ENCODE data around the gene GARIN5B.

GARIN5B gene

DNA sequence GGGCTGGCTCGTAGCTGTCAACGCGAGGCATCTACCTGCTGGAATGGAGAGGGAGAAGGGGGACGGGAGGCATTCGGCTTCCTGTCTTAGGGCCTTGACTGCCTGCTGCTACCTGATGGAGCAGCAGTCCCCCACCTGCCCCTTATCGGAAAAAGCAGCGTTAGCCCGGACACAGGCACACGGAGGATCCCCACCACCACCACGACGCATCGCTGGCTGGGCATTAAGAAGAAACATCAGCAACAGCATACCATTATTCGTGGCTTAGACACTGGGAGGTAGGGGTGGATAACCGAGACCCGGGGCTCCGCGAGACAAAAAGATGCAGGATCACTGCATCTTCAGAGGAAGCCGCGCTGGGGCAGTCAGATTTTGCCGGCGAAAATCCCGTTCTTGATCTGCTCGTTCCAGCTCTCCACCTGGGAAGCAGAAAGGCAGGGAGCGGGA, 9.7 kb downstream of the GARIN5B start:
- no peak for DNase-seq (ENCODE audit: low read depth)
- H3K4me3 ChIP-seq (ENCODE audit: low read length): peak overlapping the region; percentile 51
- TF ChIP-seq, protein P1, sequence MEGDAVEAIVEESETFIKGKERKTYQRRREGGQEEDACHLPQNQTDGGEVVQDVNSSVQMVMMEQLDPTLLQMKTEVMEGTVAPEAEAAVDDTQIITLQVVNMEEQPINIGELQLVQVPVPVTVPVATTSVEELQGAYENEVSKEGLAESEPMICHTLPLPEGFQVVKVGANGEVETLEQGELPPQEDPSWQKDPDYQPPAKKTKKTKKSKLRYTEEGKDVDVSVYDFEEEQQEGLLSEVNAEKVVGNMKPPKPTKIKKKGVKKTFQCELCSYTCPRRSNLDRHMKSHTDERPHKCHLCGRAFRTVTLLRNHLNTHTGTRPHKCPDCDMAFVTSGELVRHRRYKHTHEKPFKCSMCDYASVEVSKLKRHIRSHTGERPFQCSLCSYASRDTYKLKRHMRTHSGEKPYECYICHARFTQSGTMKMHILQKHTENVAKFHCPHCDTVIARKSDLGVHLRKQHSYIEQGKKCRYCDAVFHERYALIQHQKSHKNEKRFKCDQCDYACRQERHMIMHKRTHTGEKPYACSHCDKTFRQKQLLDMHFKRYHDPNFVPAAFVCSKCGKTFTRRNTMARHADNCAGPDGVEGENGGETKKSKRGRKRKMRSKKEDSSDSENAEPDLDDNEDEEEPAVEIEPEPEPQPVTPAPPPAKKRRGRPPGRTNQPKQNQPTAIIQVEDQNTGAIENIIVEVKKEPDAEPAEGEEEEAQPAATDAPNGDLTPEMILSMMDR (conservative IDR thresholded peaks at IDR 0.05; ENCODE audit: low read depth, low read length): no peak

DNA sequence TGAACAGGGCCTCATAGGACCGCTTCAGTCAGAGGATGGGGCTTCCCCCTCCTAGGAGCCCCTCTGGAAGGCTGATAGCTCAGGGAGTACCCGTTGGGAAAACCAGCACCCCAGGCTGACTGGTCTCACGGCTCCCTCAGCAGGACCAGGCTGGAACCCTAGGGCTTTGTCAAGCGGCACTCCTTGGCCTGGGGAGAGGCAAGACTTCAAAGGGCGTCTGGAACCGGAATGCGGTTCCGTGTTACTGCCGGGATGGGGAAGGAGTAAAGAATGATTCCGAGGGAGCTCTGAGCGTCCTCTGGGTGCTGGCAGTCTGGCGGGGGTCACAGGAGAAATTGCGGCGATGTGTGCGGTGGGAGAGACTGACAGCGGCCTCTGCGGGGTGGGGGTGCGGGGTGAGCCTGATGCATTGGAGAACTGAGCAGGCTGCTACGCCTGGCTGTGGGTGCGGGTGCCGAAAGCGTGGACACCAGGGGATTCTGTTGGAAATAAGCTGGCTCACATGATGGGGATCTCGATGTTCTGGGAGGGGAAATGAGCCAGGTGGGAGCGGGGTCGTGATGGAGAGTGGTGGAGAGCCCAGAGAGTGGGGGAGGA, 10.4 kb downstream of the GARIN5B start:
- no peak for DNase-seq (ENCODE audit: low read depth)
- no peak overlapping the region for H3K4me3 ChIP-seq (ENCODE audit: low read length)
- TF ChIP-seq, protein P1 (conservative IDR thresholded peaks at IDR 0.05; ENCODE audit: low read depth, low read length): no peak

DNA sequence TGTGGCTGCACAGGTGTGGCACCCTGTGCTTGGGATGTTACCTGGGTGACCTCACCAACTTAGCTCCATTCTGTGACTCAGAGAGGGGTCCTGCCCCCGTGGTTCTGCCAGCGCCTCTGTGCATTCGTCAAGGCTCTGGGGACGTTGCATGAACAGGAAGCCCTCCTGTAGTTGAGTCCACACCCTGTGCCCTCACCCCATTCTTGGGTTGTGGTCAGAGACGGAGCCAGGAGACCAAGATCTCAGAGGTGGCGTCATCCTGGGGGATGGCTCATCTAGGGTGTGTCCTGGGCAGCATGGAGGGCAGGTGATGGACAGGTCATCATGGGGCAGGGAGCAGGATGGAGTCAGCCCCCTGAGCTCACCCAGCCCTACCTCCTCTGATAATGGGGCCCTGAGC, 11.0 kb downstream of the GARIN5B start:
- H3K4me3 ChIP-seq (ENCODE audit: low read length): no peak overlapping the region
- TF ChIP-seq, protein P1 (conservative IDR thresholded peaks at IDR 0.05; ENCODE audit: low read depth, low read length): no peak
- DNase-seq (ENCODE audit: low read depth): no peak

DNA sequence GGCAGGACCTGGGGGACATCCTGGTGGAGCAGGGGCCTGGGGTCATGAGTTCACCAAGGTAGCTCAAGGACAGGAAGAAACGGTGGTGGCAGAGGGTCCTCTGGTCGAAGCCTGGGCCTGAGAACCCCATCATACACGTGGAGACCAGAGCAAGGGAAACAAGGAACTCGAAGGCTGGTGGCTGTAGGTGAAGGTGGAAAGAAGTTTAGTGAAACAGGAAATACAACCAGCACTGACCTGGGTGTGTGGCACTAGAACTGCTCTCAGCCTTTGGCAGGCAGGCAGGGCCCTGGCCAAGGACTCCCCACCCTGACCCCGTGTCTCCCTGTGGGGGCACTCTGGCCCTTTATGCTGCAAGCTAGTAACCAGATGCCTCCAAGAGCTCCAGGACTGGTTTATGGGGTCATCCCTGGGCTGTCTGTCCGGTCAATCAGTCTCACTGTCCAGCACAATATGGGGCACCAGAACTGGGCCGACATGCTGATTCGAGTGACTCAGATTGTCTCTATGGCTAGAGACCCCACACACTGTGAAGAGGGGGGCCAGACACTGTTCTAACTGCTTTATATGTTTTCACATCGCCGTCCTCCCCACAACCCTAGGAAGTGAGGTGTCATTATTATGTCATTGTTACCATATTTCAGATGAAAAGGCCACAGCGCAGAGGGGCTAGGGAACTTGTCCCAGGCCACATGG, 12.3 kb downstream of the GARIN5B start:
- DNase-seq (ENCODE audit: low read depth): no peak
- TF ChIP-seq, protein P1 (conservative IDR thresholded peaks at IDR 0.05; ENCODE audit: low read depth, low read length): no peak
- no peak overlapping the region for H3K4me3 ChIP-seq (ENCODE audit: low read length)

DNA sequence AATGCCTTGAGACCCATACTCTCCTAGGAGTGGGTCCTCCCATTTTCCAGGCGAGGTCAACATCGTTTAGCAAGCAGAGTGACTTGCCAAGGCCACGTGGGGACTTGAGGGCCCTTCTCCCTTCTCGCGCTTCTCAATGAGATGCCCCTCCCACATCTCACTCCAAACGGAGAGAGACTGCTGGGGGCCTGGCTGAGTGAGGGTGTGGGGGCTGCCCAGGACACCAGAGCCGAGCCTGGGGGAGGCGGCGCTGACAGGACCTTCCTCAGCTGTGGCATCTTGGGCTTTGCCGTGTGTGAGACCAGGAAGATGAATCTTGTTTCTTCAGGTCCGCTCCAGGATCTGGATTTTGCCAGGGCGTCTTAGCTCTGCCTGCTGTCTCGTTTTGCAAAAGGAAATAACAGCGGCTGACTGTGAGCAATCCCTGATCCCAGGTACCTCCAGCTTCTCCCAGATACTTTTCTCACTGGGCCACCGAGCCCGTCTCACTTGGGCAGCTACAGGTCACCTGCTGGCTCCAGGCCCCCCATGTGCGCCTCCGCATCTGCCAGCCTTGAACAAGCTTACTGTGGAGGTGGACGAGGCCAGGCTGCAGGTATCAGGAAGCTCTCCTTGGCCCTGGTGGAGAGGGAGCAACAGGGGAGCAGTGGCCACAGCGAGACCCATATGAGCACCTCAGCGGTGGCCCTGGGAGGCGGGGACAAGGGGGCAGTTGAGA, 14.6 kb downstream of the GARIN5B start:
- TF ChIP-seq, protein P1 (conservative IDR thresholded peaks at IDR 0.05; ENCODE audit: low read depth, low read length): no peak
- H3K4me3 ChIP-seq (ENCODE audit: low read length): no peak overlapping the region
- DNase-seq (ENCODE audit: low read depth): no peak

DNA sequence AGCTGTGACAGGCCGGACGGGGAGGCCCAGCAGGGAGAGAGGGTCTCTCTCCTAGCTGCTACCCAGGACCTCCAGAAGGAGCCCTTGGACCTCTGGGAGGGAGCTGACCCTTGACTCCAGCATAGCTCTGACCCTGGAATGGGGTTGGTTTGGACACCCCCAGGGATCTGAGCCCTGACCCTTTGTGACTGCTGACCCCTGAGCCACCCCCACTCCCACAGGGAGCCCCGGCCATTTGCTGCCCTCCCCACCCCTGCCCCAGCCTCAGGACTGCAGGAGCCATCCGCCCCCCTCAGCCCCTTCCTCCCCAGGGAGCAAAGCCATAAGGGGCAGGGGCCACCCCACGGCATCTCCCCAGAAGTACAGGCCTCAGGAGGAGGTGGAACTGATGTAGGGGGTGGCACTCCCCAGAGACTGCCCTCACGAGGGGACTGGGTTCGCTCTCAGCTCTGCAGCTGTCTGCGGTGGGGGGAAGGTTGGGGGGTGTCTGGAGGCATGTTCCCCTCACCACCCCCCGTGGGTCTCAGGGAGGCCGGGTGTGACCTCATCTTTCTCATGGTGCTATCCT, 15.5 kb downstream of the GARIN5B start:
- no peak overlapping the region for H3K4me3 ChIP-seq (ENCODE audit: low read length)
- TF ChIP-seq, protein P1 (conservative IDR thresholded peaks at IDR 0.05; ENCODE audit: low read depth, low read length): no peak
- no peak for DNase-seq (ENCODE audit: low read depth)

All from retinal pigment epithelial cell (primary cell).